ENCODE results near the gene CDC42SE1.

The CDC42SE1 gene

GRCh38 chr1:151051356-151052009 is 7.9 kb downstream of the CDC42SE1 start:
- no peak for DNase-seq (ENCODE audit: low read depth)

GRCh38 chr1:151050051-151050688 is 9.3 kb downstream of the CDC42SE1 start:
- no peak for DNase-seq (ENCODE audit: low read depth)

- DNase-seq (ENCODE audit: low read depth), result no peak
Measured at GRCh38 chr1:151049458-151049857, 10.0 kb downstream of the CDC42SE1 start.

GRCh38 chr1:151048645-151049032 is 10.8 kb downstream of the CDC42SE1 start:
- no peak for DNase-seq (ENCODE audit: low read depth)

GRCh38 chr1:151047925-151048644 is 11.3 kb downstream of the CDC42SE1 start:
- DNase-seq (ENCODE audit: low read depth), result no peak

GRCh38 chr1:151047591-151047924 is 11.9 kb downstream of the CDC42SE1 start, which contains the start of gene C1orf56:
Gene C1orf56, plus strand, starts transcription at chr1:151047751. Its CDS starts 97 bp downstream, at chr1:151047848.
- peak; percentile 50 for DNase-seq (ENCODE audit: low read depth)

- no peak for DNase-seq (ENCODE audit: low read depth)
Measured at GRCh38 chr1:151043163-151043562, 16.3 kb downstream of the CDC42SE1 start.

- no peak for DNase-seq (ENCODE audit: low read depth)
Measured at GRCh38 chr1:151039521-151039920, 19.9 kb downstream of the CDC42SE1 start.

- DNase-seq (ENCODE audit: low read depth), result no peak
Measured at GRCh38 chr1:151037032-151037431, 22.4 kb downstream of the CDC42SE1 start.

GRCh38 chr1:151036356-151036755 is 23.1 kb downstream of the CDC42SE1 start, which contains the start of gene BNIPL:
Gene BNIPL, plus strand, starts transcription at chr1:151036586. Its CDS starts 140 bp downstream, at chr1:151036726.
- DNase-seq (ENCODE audit: low read depth), result no peak

GRCh38 chr1:151035167-151035566 is 24.3 kb downstream of the CDC42SE1 start:
- no peak for DNase-seq (ENCODE audit: low read depth)

- no peak for DNase-seq (ENCODE audit: low read depth)
Measured at GRCh38 chr1:151032164-151032563, 27.3 kb downstream of the CDC42SE1 start.

- no peak for DNase-seq (ENCODE audit: low read depth)
Measured at GRCh38 chr1:151026460-151026859, 33.0 kb downstream of the CDC42SE1 start.

- peak; percentile 76 for DNase-seq (ENCODE audit: low read depth)
Measured at GRCh38 chr1:151024540-151025146, 34.8 kb downstream of the CDC42SE1 start.

GRCh38 chr1:151013518-151013917 is 45.9 kb downstream of the CDC42SE1 start:
- no peak for DNase-seq (ENCODE audit: low read depth)

GRCh38 chr1:151012684-151013471 is 46.5 kb downstream of the CDC42SE1 start:
- no peak for DNase-seq (ENCODE audit: low read depth)

GRCh38 chr1:151011154-151011850 is 48.1 kb downstream of the CDC42SE1 start:
- no peak for DNase-seq (ENCODE audit: low read depth)

GRCh38 chr1:151010346-151010726 is 49.1 kb downstream of the CDC42SE1 start:
- DNase-seq (ENCODE audit: low read depth), result no peak

GRCh38 chr1:151009674-151010345 is 49.6 kb downstream of the CDC42SE1 start:
- DNase-seq (ENCODE audit: low read depth), result no peak

GRCh38 chr1:151009206-151009587 is 50.2 kb downstream of the CDC42SE1 start:
- DNase-seq (ENCODE audit: low read depth), result no peak

Measured in activated T-cell treated with anti-CD3 and anti-CD28 coated beads for 24 hours (primary cell).